Small intestine (tissue), 7 donors: Measurements from ENCODE around the gene TUBGCP2. TPM values are rescaled to one million over a fixed set of nuclear protein-coding genes. Genes with fewer than 3 reads are reported as not detected.

Source experiments
- DNase-seq, 2 donors: peaks; one replicate each; pipeline versions ENCODE4 v3.0.0 to v3.0.0-alpha.2; 2013
- FAIRE-seq: peaks from 2 replicates; lab custom pipeline; 2012; peaks lifted over from hg19 to GRCh38; lab: Jason Lieb, UNC
- H3K27ac ChIP-seq, 3 donors: one replicate each; pipeline ENCODE4 v1.5.1; 2013; ENCODE audit warnings: low read length in 2 of 3, mild to moderate bottlenecking in 2 of 3, control low read depth in 1 of 3, inconsistent platforms in 1 of 3, low read depth in 1 of 3, moderate library complexity in 1 of 3
- H3K27me3 ChIP-seq, 3 donors: one replicate each; pipeline ENCODE4 v1.6.1; 2013; ENCODE audit warnings: low read length in 3 of 3, inconsistent platforms in 1 of 3; ENCODE audit not compliant: control insufficient read depth in 3 of 3, insufficient read depth in 3 of 3
- H3K36me3 ChIP-seq, 3 donors: one replicate each; pipeline ENCODE4 v1.6.1; 2013; ENCODE audit warnings: low read length in 3 of 3, inconsistent platforms in 1 of 3, low read depth in 1 of 3, mild to moderate bottlenecking in 1 of 3, moderate library complexity in 1 of 3; ENCODE audit not compliant: control insufficient read depth in 3 of 3, insufficient read depth in 2 of 3
- H3K4me1 ChIP-seq, 3 donors: one replicate each; pipeline ENCODE4 v1.6.1; 2013; ENCODE audit warnings: low read length in 2 of 3, inconsistent platforms in 1 of 3, low read depth in 1 of 3, mild to moderate bottlenecking in 1 of 3, moderate library complexity in 1 of 3; ENCODE audit not compliant: control insufficient read depth in 3 of 3, insufficient read depth in 2 of 3
- H3K4me3 ChIP-seq, 3 donors: one replicate each; pipeline ENCODE4 v1.5.1; 2013; ENCODE audit warnings: low read length in 3 of 3, control low read depth in 1 of 3, inconsistent platforms in 1 of 3, low read depth in 1 of 3, mild to moderate bottlenecking in 1 of 3, moderate library complexity in 1 of 3
- H3K9me3 ChIP-seq, 2 donors: one replicate each; pipeline ENCODE4 v1.6.1; 2013; ENCODE audit warnings: low read depth in 1 of 2, low read length in 1 of 2; ENCODE audit not compliant: control insufficient read depth in 2 of 2, insufficient read depth in 1 of 2
- WGBS, 3 donors: extraction: QIAGEN DNeasy Blood & Tissue Kit; methylation state at CpG; one replicate each; pipeline ENCODE4 v1.1.7; 2013; 5-methylcytosine and 5-hydroxymethylcytosine counted together
- polyA plus RNA-seq, 4 donors: library from polyadenylated mRNA; stranded (reverse) in 3 of 4; unstranded in 1 of 4; fragments of 200-250 nt in 3 of 4; fragments of 120-200 nt in 1 of 4; gene quantifications; one replicate each; pipeline versions ENCODE4 v1.2.1 to v1.2.3, GENCODE V29; 2013
- donor health status: healthy with polysubstance abuse.
- donor health status: control.
- donor health status: control.
- donor health status: Bipolar disorder and iron deficiency.
- donor health status: healthy.

Gene TUBGCP2
- polyA plus RNA-seq, 4 donors, result 43.1 to 173 (median 88.4) TPM

- DNase-seq, result no peak
- Histone ChIP-seq H3K4me1 (no peaks in the 10 kb centered on the region), H3K4me3 (no peak overlapping the region), H3K9me3 (no peaks in the 10 kb centered on the region), H3K36me3 (peaks cover 0 to 21% (median 4%) of the 10 kb centered on the region in 3 donors), H3K27ac (no peak overlapping the region), H3K27me3 (peaks cover 0 to 6% (median 5%) of the 10 kb centered on the region in 3 donors)
- WGBS, 3 donors, result 90% methylated on average over 9 of the region's 9 CpGs
- FAIRE-seq, result no peak
These were observed 7.6 kb upstream of the TUBGCP2 start for GRCh38 chr10:133316266-133316665.

- Histone ChIP-seq H3K4me3 (no peak overlapping the region), H3K36me3 (peaks cover 0 to 22% (median 4%) of the 10 kb centered on the region in 3 donors), H3K27ac (no peak overlapping the region), H3K27me3 (peaks cover 0 to 6% (median 5%) of the 10 kb centered on the region in 3 donors), H3K9me3 (no peaks in the 10 kb centered on the region), H3K4me1 (no peaks in the 10 kb centered on the region)
- FAIRE-seq (no peak), DNase-seq (no peak)
- WGBS, 3 donors, result 80 to 84% (median 84%) methylated on average over 5 of the region's 5 CpGs
These were observed 7.2 kb upstream of the TUBGCP2 start for GRCh38 chr10:133315847-133316246.

- DNase-seq (no peak), FAIRE-seq (no peak)
- Histone ChIP-seq H3K36me3 (peaks cover 0 to 31% (median 4%) of the 10 kb centered on the region in 3 donors), H3K4me1 (no peaks in the 10 kb centered on the region), H3K4me3 (no peak overlapping the region), H3K27me3 (peaks cover 0 to 6% (median 3%) of the 10 kb centered on the region in 3 donors), H3K27ac (no peak overlapping the region), H3K9me3 (no peaks in the 10 kb centered on the region)
- WGBS, 3 donors, result 89 to 94% (median 90%) methylated on average over 12 of the region's 12 CpGs
These were observed 6.2 kb upstream of the TUBGCP2 start for GRCh38 chr10:133314911-133315310.

- H3K9me3 ChIP-seq, result no peaks in the 10 kb centered on the region
- FAIRE-seq (no peak), DNase-seq (no peak)
- no peak overlapping the region for H3K27ac ChIP-seq
- H3K27me3 ChIP-seq, result no peaks in the 10 kb centered on the region
- no peak overlapping the region for H3K4me3 ChIP-seq
- H3K36me3 ChIP-seq, result peaks cover 0 to 37% (median 4%) of the 10 kb centered on the region in 3 donors
- peaks cover 0 to 4% (median 0%) of the 10 kb centered on the region in 3 donors for H3K4me1 ChIP-seq
- WGBS, 3 donors, result 81 to 87% (median 82%) methylated on average over 4 of the region's 4 CpGs
These were observed 4.5 kb upstream of the TUBGCP2 start for GRCh38 chr10:133313192-133313591.

GRCh38 chr10:133312769-133313145 lies 4.1 kb upstream of the TUBGCP2 start:
- 89 to 94% (median 93%) methylated on average over 9 of the region's 9 CpGs for WGBS, 3 donors
- peaks cover 0 to 4% (median 0%) of the 10 kb centered on the region in 3 donors for H3K4me1 ChIP-seq
- H3K36me3 ChIP-seq, result peaks cover 0 to 37% (median 4%) of the 10 kb centered on the region in 3 donors
- FAIRE-seq (no peak), DNase-seq (no peak)
- no peaks in the 10 kb centered on the region for H3K27me3 ChIP-seq
- no peak overlapping the region for H3K27ac ChIP-seq
- H3K9me3 ChIP-seq, result no peaks in the 10 kb centered on the region
- no peak overlapping the region for H3K4me3 ChIP-seq

GRCh38 chr10:133312016-133312768 lies 3.5 kb upstream of the TUBGCP2 start:
- H3K4me1 ChIP-seq, result peaks cover 0 to 8% (median 2%) of the 10 kb centered on the region in 3 donors
- 89 to 94% (median 90%) methylated on average over 23 of the region's 23 CpGs for WGBS, 3 donors
- H3K36me3 ChIP-seq, result peaks cover 0 to 37% (median 4%) of the 10 kb centered on the region in 3 donors
- H3K4me3 ChIP-seq, result no peak overlapping the region
- no peak overlapping the region for H3K27ac ChIP-seq
- DNase-seq (no peak), FAIRE-seq (no peak)
- H3K9me3 ChIP-seq, result no peaks in the 10 kb centered on the region
- no peaks in the 10 kb centered on the region for H3K27me3 ChIP-seq

- Histone ChIP-seq H3K9me3 (no peaks in the 10 kb centered on the region), H3K27me3 (no peaks in the 10 kb centered on the region), H3K4me3 (no peak overlapping the region), H3K4me1 (peaks cover 0 to 12% (median 7%) of the 10 kb centered on the region in 3 donors), H3K27ac (no peak overlapping the region), H3K36me3 (peaks cover 0 to 37% (median 4%) of the 10 kb centered on the region in 3 donors)
- DNase-seq, result no peak
- no peak for FAIRE-seq
- 94 to 95% (median 94%) methylated on average over 10 of the region's 10 CpGs for WGBS, 3 donors
These were observed 2.9 kb upstream of the TUBGCP2 start for GRCh38 chr10:133311570-133311969.

GRCh38 chr10:133310789-133311188 lies 2.1 kb upstream of the TUBGCP2 start:
- Histone ChIP-seq H3K36me3 (peaks cover 0 to 40% (median 4%) of the 10 kb centered on the region in 3 donors), H3K4me1 (peaks cover 0 to 12% (median 7%) of the 10 kb centered on the region in 3 donors), H3K27ac (no peak overlapping the region), H3K27me3 (no peaks in the 10 kb centered on the region), H3K9me3 (no peaks in the 10 kb centered on the region), H3K4me3 (no peak overlapping the region)
- FAIRE-seq, result no peak
- 97 to 99% (median 98%) methylated on average over 8 of the region's 8 CpGs for WGBS, 3 donors
- no peak for DNase-seq
